HG02678 (cell line): ENCODE results near the gene FAT4.

Source experiments
- ATAC-seq: cut with Tn5 transposase; IDR thresholded peaks from one replicate; pipeline ENCODE4 v1.9.1; 2021; ENCODE audit warnings: mild to moderate bottlenecking, moderate library complexity; ENCODE audit not compliant: unreplicated experiment

FAT4 gene

GRCh38 chr4:125316401-125316790, 1.6 kb downstream of the FAT4 start:
- ATAC-seq, result no peak

- ATAC-seq, result no peak
These were observed 2.2 kb downstream of the FAT4 start for GRCh38 chr4:125316791-125317524.

GRCh38 chr4:125317525-125317877, 2.7 kb downstream of the FAT4 start:
- ATAC-seq, result no peak

GRCh38 chr4:125319311-125319710, 4.6 kb downstream of the FAT4 start:
- ATAC-seq, result no peak

GRCh38 chr4:125321709-125322365, 7.1 kb downstream of the FAT4 start:
- no peak for ATAC-seq

- ATAC-seq, result no peak
These were observed 7.6 kb downstream of the FAT4 start for GRCh38 chr4:125322366-125322730.

- ATAC-seq, result no peak
These were observed 8.9 kb downstream of the FAT4 start for GRCh38 chr4:125323654-125324053.

- no peak for ATAC-seq
These were observed 11.0 kb downstream of the FAT4 start for GRCh38 chr4:125325733-125326132.

GRCh38 chr4:125331116-125331515, 16.4 kb downstream of the FAT4 start:
- no peak for ATAC-seq

GRCh38 chr4:125334926-125335325, 20.2 kb downstream of the FAT4 start:
- ATAC-seq, result no peak

GRCh38 chr4:125338814-125339213, 24.1 kb downstream of the FAT4 start:
- ATAC-seq, result no peak

- no peak for ATAC-seq
These were observed 29.4 kb downstream of the FAT4 start for GRCh38 chr4:125344198-125344597.

GRCh38 chr4:125346616-125347015, 31.9 kb downstream of the FAT4 start:
- no peak for ATAC-seq

- no peak for ATAC-seq
These were observed 35.8 kb downstream of the FAT4 start for GRCh38 chr4:125350470-125351135.

GRCh38 chr4:125352521-125352920, 37.8 kb downstream of the FAT4 start:
- no peak for ATAC-seq

- no peak for ATAC-seq
These were observed 38.4 kb downstream of the FAT4 start for GRCh38 chr4:125353131-125353530.

GRCh38 chr4:125355791-125356190, 41.0 kb downstream of the FAT4 start:
- no peak for ATAC-seq

- no peak for ATAC-seq
These were observed 42.9 kb downstream of the FAT4 start for GRCh38 chr4:125357675-125358074.

GRCh38 chr4:125358453-125358852, 43.7 kb downstream of the FAT4 start:
- no peak for ATAC-seq

GRCh38 chr4:125359363-125359762, 44.6 kb downstream of the FAT4 start:
- no peak for ATAC-seq

- ATAC-seq, result no peak
These were observed 45.3 kb downstream of the FAT4 start for GRCh38 chr4:125359960-125360634.

GRCh38 chr4:125360727-125361126, 46.0 kb downstream of the FAT4 start:
- no peak for ATAC-seq
